Dendritic cell treated with granulocyte-macrophage colony-stimulating factor and Interleukin-4, amounts not matched to agents 40 ng/mL and 50 ng/mL, for 4 days (primary cell): Measurements from ENCODE around the gene NRROS.
A peak's percentile ranks its signal among the peaks of the same experiment; 100 is the strongest.
"Not testable (repeated sequence)": the region's sequence is repeated elsewhere in the genome, so short reads cannot be mapped to it uniquely, and the experiment has no call there.

ENCODE experiments used
- H3K27ac Mint-ChIP-seq: one replicate; pipeline ENCODE4 v1.8.0; 2022; ENCODE audit warnings: mild to moderate bottlenecking, mixed read lengths
- H3K27me3 Mint-ChIP-seq: one replicate; pipeline ENCODE4 v1.8.0; 2022; ENCODE audit warnings: mild to moderate bottlenecking, mixed read lengths
- H3K36me3 Mint-ChIP-seq: one replicate; pipeline ENCODE4 v1.8.0; 2022; ENCODE audit warnings: low read depth, mixed read lengths
- H3K4me1 Mint-ChIP-seq: one replicate; pipeline ENCODE4 v1.8.0; 2022; ENCODE audit warnings: low read depth, mixed read lengths
- H3K4me3 Mint-ChIP-seq: one replicate; pipeline ENCODE4 v1.8.0; 2022; ENCODE audit warnings: mild to moderate bottlenecking, moderate library complexity, mixed read lengths
- H3K9me3 Mint-ChIP-seq: one replicate; pipeline ENCODE4 v1.8.0; 2022; ENCODE audit warnings: mixed read lengths
- intact Hi-C: fragments of 100-400 bp; cut with micrococcal nuclease; formaldehyde crosslinking; loops from one replicate; pipeline ENCODE4 v1.15.0; 2022

NRROS gene

GRCh38 chr3:196639483-196640296, at the start of gene NRROS:
NRROS (plus strand) TSS chr3:196639694; CDS start chr3:196654540, 14,846 bp downstream.
- Mint-ChIP-seq H3K9me3 (no peaks in the 10 kb centered on the region), H3K27me3 (no peaks in the 10 kb centered on the region), H3K36me3 (peaks cover 70% of the 10 kb centered on the region), H3K4me3 (peak within 1 kb of the TSS; percentile 88), H3K27ac (peak within 1 kb of the TSS; percentile 97), H3K4me1 (peaks cover 66% of the 10 kb centered on the region)
- intact Hi-C loops, result loop anchor here (2.0 to 5.0 kb wide), 3 partner anchors 19 to 48 kb away; no protein-coding TSS in a partner anchor

GRCh38 chr3:196590279-196590678, 49.2 kb upstream of the NRROS start:
- H3K4me1 Mint-ChIP-seq, result no peaks in the 10 kb centered on the region
- no peaks in the 10 kb centered on the region for H3K27me3 Mint-ChIP-seq
- H3K36me3 Mint-ChIP-seq, result peaks cover 22% of the 10 kb centered on the region
- H3K4me3 Mint-ChIP-seq, result no peak overlapping the region
- no peaks in the 10 kb centered on the region for H3K9me3 Mint-ChIP-seq
- H3K27ac Mint-ChIP-seq, result no peak overlapping the region
- intact Hi-C loops, result no loop called here

DNA sequence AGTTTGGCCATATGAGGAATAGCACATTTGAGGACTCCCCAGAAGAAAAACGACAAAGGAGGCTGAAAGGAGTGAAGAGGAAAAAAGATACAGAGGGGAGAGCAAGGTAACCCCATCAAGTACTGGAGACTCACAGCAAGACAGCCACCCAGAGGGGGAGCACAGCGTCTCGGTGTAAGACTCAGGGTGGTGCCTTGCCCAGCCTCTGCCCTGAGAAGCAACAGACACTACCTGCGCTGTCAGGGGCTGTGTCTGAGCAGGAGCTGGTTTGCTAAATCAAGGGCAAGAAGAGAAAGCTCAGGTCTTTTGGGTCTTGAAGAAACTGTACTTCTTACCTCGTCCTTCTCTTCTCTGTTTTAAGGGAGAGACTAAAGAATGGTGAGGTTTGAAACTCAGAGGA, 43.1 kb upstream of the NRROS start:
- H3K9me3 Mint-ChIP-seq, result no peaks in the 10 kb centered on the region
- H3K4me3 Mint-ChIP-seq, result no peak overlapping the region
- H3K36me3 Mint-ChIP-seq, result no peaks in the 10 kb centered on the region
- peaks cover 14% of the 10 kb centered on the region for H3K4me1 Mint-ChIP-seq
- intact Hi-C loops, result no loop called here
- H3K27me3 Mint-ChIP-seq, result peaks cover 27% of the 10 kb centered on the region
- no peak overlapping the region for H3K27ac Mint-ChIP-seq

GRCh38 chr3:196597971-196598733, 41.3 kb upstream of the NRROS start:
- H3K27ac Mint-ChIP-seq, H3K36me3 Mint-ChIP-seq, intact Hi-C loops, H3K9me3 Mint-ChIP-seq: not testable (repeated sequence)
- peak overlapping the region; percentile 70 for H3K4me3 Mint-ChIP-seq
- H3K4me1 Mint-ChIP-seq, result peaks cover 14% of the 10 kb centered on the region
- H3K27me3 Mint-ChIP-seq, result peaks cover 27% of the 10 kb centered on the region

GRCh38 chr3:196599734-196600128, 39.8 kb upstream of the NRROS start:
- Mint-ChIP-seq H3K9me3 (no peaks in the 10 kb centered on the region), H3K27ac (no peak overlapping the region), H3K4me3 (no peak overlapping the region), H3K36me3 (no peaks in the 10 kb centered on the region), H3K4me1 (peaks cover 14% of the 10 kb centered on the region), H3K27me3 (peaks cover 27% of the 10 kb centered on the region)
- intact Hi-C loops, result no loop called here

DNA sequence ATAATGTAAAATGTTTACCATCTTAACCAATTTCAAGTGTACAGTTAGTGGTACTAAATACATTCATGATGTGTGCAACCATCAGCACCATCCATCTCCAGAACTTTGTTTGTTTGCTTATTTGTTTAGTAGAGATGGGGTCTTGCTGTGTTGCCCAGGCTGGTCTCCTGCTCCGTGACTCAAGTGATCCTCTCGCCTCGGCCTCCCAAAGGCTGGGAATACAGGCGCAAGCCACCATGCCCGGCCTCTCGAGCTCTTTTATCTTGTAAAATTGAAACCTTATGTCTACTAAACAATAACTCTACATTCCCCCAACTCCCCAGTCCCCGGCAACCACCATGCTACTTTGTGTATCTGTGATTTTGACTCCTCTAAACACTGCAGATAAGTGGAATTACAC, 39.1 kb upstream of the NRROS start:
- Mint-ChIP-seq H3K27me3 (peaks cover 27% of the 10 kb centered on the region), H3K4me3 (no peak overlapping the region), H3K9me3 (no peaks in the 10 kb centered on the region), H3K36me3 (no peaks in the 10 kb centered on the region), H3K27ac (no peak overlapping the region), H3K4me1 (peaks cover 14% of the 10 kb centered on the region)
- intact Hi-C loops, result no loop called here

DNA sequence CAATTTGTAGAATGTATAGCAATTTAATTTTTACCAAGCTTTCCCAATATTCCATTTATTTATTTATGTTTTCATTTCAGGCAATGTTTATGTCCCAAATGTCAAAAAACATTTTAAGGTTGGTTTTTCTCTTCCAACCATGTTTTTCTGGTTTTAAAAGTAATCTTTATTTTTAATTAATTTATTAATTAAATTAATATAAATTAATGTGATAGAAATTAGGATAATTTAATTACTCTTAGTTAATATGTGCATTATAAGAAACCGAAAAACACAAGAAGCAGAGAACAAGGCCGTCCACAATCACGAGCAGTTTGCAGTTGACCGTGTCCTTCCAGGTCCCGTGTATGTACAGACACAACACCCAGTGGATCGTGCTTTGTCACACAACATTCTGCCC, 36.8 kb upstream of the NRROS start:
- Mint-ChIP-seq H3K4me1 (peaks cover 8% of the 10 kb centered on the region), H3K36me3 (no peaks in the 10 kb centered on the region), H3K9me3 (no peaks in the 10 kb centered on the region), H3K27ac (no peak overlapping the region), H3K27me3 (peaks cover 11% of the 10 kb centered on the region), H3K4me3 (no peak overlapping the region)
- intact Hi-C loops, result no loop called here

DNA sequence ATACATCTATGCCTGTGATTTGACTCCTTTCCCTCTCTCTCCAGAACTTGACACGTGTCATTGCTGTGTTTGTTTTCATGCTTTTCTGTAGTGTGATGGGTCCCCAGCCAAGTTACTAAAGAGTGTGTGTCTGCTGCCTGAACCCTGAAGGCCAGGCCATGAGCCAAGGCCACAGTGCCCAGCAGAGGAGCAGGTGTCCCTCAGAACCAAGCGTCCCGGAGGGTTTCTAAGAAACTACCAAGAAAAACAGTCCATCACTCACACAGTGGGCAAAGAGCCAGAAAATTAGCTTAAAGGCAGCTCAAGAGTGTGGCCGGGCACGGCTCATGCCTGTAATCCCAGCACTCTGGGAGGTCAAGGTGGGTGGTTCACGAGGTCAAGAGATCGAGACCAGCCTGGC, 35.8 kb upstream of the NRROS start:
- Mint-ChIP-seq H3K4me1 (no peaks in the 10 kb centered on the region), H3K27ac (no peak overlapping the region), H3K9me3 (no peaks in the 10 kb centered on the region), H3K36me3 (no peaks in the 10 kb centered on the region), H3K4me3 (no peak overlapping the region), H3K27me3 (peaks cover 1% of the 10 kb centered on the region)
- intact Hi-C loops, result no loop called here

DNA sequence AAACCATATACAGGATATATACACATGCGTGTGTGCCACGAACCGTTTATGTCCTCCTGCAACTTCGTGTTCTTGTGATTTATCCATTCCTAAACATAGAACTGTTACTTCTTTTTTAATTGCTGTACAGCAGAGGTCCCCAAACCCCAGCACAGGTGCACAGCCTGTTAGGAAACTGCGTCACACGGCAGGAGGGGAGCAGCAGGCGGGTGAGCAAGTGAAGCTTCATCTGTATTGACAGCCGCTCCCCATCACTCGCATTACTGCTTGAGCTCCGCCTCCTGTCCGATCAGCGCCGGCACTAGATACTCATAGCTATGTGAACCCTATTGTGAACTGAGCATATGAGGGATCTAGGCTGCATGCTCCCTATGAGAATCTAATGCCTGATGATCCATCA, 34.9 kb upstream of the NRROS start:
- intact Hi-C loops, result no loop called here
- H3K4me1 Mint-ChIP-seq, result peaks cover 7% of the 10 kb centered on the region
- no peak overlapping the region for H3K4me3 Mint-ChIP-seq

GRCh38 chr3:196608693-196609092, 30.8 kb upstream of the NRROS start:
- H3K27ac Mint-ChIP-seq, result no peak overlapping the region
- no peaks in the 10 kb centered on the region for H3K27me3 Mint-ChIP-seq
- peaks cover 27% of the 10 kb centered on the region for H3K4me1 Mint-ChIP-seq
- no peaks in the 10 kb centered on the region for H3K36me3 Mint-ChIP-seq
- intact Hi-C loops, result loop anchor here (1.0 to 2.0 kb wide), 2 partner anchors 32 to 77 kb away; no protein-coding TSS in a partner anchor
- no peak overlapping the region for H3K4me3 Mint-ChIP-seq
- no peaks in the 10 kb centered on the region for H3K9me3 Mint-ChIP-seq

More for the DNA sequence above, 34.9 kb upstream of the NRROS start:
- Mint-ChIP-seq H3K36me3 (no peaks in the 10 kb centered on the region), H3K27me3 (no peaks in the 10 kb centered on the region), H3K9me3 (no peaks in the 10 kb centered on the region), H3K27ac (no peak overlapping the region)

DNA sequence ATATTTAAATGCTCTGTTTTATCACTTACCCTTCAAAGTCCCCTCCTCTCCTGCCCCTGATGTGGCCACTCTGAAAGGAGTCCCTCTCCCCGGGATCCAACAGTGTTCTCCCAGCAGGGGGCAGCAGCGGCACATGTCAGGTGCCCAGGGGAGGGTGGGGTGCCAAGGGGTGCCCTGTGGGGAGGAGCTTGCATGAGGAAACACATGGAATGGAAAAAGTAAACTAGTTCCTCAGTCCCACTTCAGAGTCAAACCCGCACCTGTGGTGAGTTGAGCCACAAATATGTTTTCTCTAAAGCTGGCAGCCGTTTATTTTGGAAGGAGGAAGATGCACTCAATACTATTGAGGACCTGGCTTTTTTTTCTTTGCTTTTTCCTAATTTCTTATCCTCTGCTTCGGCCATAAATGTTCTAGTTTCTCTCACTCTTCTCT, 30.1 kb upstream of the NRROS start:
- H3K36me3 Mint-ChIP-seq, result no peaks in the 10 kb centered on the region
- H3K4me1 Mint-ChIP-seq, result peaks cover 27% of the 10 kb centered on the region
- H3K9me3 Mint-ChIP-seq, result no peaks in the 10 kb centered on the region
- intact Hi-C loops, result loop anchor here (1.0 to 2.0 kb wide), 2 partner anchors 31 to 76 kb away; no protein-coding TSS in a partner anchor
- H3K27ac Mint-ChIP-seq, result peak overlapping the region; percentile 79
- peak overlapping the region; percentile 43 for H3K4me3 Mint-ChIP-seq
- no peaks in the 10 kb centered on the region for H3K27me3 Mint-ChIP-seq

- H3K4me3 Mint-ChIP-seq, result peak overlapping the region; percentile 43
- no peaks in the 10 kb centered on the region for H3K27me3 Mint-ChIP-seq
- H3K4me1 Mint-ChIP-seq, result peaks cover 27% of the 10 kb centered on the region
- no peaks in the 10 kb centered on the region for H3K9me3 Mint-ChIP-seq
- intact Hi-C loops, result loop anchor here (1.0 to 2.0 kb wide), 2 partner anchors 31 to 75 kb away; no protein-coding TSS in a partner anchor
- no peaks in the 10 kb centered on the region for H3K36me3 Mint-ChIP-seq
- H3K27ac Mint-ChIP-seq, result peak overlapping the region; percentile 79
Observed at GRCh38 chr3:196609805-196610515, 29.5 kb upstream of the NRROS start.

DNA sequence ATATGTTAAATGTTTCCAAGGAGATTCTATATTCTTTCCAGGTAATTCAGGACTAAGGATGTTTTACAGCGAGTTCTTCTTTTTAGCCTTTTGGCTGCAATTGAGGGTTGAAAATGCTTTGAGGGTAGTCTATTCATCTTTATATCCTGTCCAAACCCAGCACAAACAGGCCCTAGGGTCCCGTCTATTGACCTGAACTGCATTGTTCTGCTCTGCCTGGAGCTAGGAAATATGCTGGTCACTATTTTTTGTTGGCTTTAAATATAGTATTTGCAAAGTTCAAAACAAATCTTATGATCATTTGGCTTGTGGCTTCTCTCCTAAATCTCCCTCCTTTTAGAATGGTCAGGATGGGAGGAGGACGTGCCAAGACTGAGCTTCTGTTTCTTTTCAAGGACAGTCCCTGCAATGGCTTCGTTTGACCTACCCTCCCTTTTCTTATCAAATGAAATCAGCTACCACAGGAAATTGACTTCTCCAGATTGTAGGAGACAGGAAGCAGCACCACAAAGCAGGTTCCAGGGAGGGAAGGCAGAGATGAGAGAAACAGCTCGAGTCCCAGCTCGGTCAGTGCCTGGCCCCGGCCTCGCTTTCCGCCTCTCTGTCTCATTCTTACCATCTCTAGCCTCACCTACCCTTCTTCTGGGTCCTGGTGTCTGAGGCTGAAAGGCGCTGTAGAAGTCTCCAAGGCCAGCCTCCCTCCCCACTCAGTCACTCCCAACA, 27.6 kb upstream of the NRROS start:
- intact Hi-C loops, result no loop called here
- Mint-ChIP-seq H3K4me3 (no peak overlapping the region), H3K27me3 (no peaks in the 10 kb centered on the region), H3K9me3 (no peaks in the 10 kb centered on the region), H3K27ac (peak overlapping the region; percentile 80), H3K4me1 (peaks cover 33% of the 10 kb centered on the region), H3K36me3 (no peaks in the 10 kb centered on the region)
